IMR-90 (cell line): ENCODE results near the gene C7. TPM values are rescaled to one million over a fixed set of nuclear protein-coding genes. Genes with fewer than 3 reads are reported as not detected.

Experiments
- ATAC-seq: fragments of 200-7000 bp; cut with Tn5 transposase; 2 replicates; pipeline ENCODE4 v1.9.1; 2020; ENCODE audit warnings: low read depth, mild to moderate bottlenecking, moderate library complexity
- BruUV-seq: library from RNA; stranded (reverse); fragments of 400-500 nt; replicated peaks from 2 replicates; lab custom pipeline; 2021; lab: Mats Ljungman, UMichigan
- CTCF ChIA-PET: fragments of 300-600 bp; formaldehyde crosslinking; extraction: SDS; loops from one replicate; lab custom pipeline; 2021; ENCODE audit warnings: antibody characterized with exemption; lab: Yijun Ruan, JAX
- POLR2A ChIA-PET: fragments of 300-600 bp; sonication (Branson Sonifier 250); formaldehyde crosslinking; loops from one replicate; lab custom pipeline; 2022; ENCODE audit warnings: antibody characterized with exemption; ENCODE audit not compliant: unreplicated experiment; lab: Charles Lee
- DNase-seq: peaks from one replicate; pipeline ENCODE4 v3.0.0; 2013
- H2AFZ ChIP-seq: replicated peaks from 2 replicates; pipeline ENCODE3; 2013; ENCODE audit warnings: low read length, mild to moderate bottlenecking; ENCODE audit not compliant: poor library complexity
- H2AK5ac ChIP-seq: 2 replicates; pipeline ENCODE4 v1.6.1; 2013; ENCODE audit warnings: low read depth, low read length, inconsistent platforms
- H2AK9ac ChIP-seq: replicated peaks from 2 replicates; pipeline ENCODE3; 2013; ENCODE audit warnings: mild to moderate bottlenecking, low read depth, low read length, moderate library complexity; ENCODE audit not compliant: poor library complexity
- H2BK120ac ChIP-seq: 2 replicates; pipeline ENCODE4 v1.6.1; 2013; ENCODE audit warnings: low read depth, low read length, inconsistent platforms
- H2BK15ac ChIP-seq: 3 replicates; pipeline ENCODE4 v1.6.1; 2013; ENCODE audit warnings: low read depth, low read length, inconsistent platforms
- H2BK20ac ChIP-seq: 2 replicates; pipeline ENCODE4 v1.6.1; 2013; ENCODE audit warnings: low read depth, mild to moderate bottlenecking, inconsistent platforms, low read length, moderate library complexity
- H2BK5ac ChIP-seq: 2 replicates; pipeline ENCODE4 v1.6.1; 2013; ENCODE audit warnings: mild to moderate bottlenecking, low read depth, low read length, inconsistent platforms; ENCODE audit not compliant: poor library complexity, severe bottlenecking
- H3K14ac ChIP-seq: replicated peaks from 2 replicates; pipeline ENCODE4 v1.6.1; 2013; ENCODE audit warnings: low read depth, low read length, inconsistent platforms
- H3K18ac ChIP-seq: 2 replicates; pipeline ENCODE4 v1.6.1; 2013; ENCODE audit warnings: low read depth, low read length, control low read depth
- H3K23ac ChIP-seq: 2 replicates; pipeline ENCODE4 v1.6.1; 2013; ENCODE audit warnings: low read depth, low read length, inconsistent platforms
- H3K27ac ChIP-seq: 2 replicates; pipeline ENCODE4 v1.5.1; 2013; ENCODE audit warnings: mild to moderate bottlenecking, control low read depth, low read length; ENCODE audit not compliant: insufficient read depth
- H3K27me3 ChIP-seq: 2 replicates; pipeline ENCODE4 v1.6.1; 2013; ENCODE audit warnings: low read length; ENCODE audit not compliant: control insufficient read depth, insufficient read depth
- H3K36me3 ChIP-seq: 2 replicates; pipeline ENCODE4 v1.6.1; 2013; ENCODE audit warnings: low read length, mixed read lengths; ENCODE audit not compliant: control insufficient read depth, insufficient read depth
- H3K4ac ChIP-seq: 2 replicates; pipeline ENCODE4 v1.6.1; 2013; ENCODE audit warnings: low read depth, low read length, inconsistent platforms
- H3K4me1 ChIP-seq: 2 replicates; pipeline ENCODE4 v1.6.1; 2013; ENCODE audit warnings: low read length, mixed read lengths; ENCODE audit not compliant: control insufficient read depth, insufficient read depth
- H3K4me2 ChIP-seq: 2 replicates; pipeline ENCODE4 v1.6.1; 2013; ENCODE audit warnings: low read depth, mild to moderate bottlenecking, control low read depth, low read length, moderate library complexity
- H3K4me3 ChIP-seq: 2 replicates; pipeline ENCODE4 v1.5.1; 2013; ENCODE audit warnings: low read depth, mild to moderate bottlenecking, control low read depth, low read length, moderate library complexity; ENCODE audit not compliant: insufficient read depth
- H3K56ac ChIP-seq: 2 replicates; pipeline ENCODE4 v1.6.1; 2013; ENCODE audit warnings: low read length, inconsistent platforms; ENCODE audit not compliant: insufficient read depth; ENCODE audit errors: extremely low read depth
- H3K79me1 ChIP-seq, 2 experiments: 2 replicates each; pipeline ENCODE4 v1.6.1; 2013; ENCODE audit warnings: low read length in 2 of 2, inconsistent platforms in 1 of 2, low read depth in 1 of 2
- H3K9ac ChIP-seq: 2 replicates; pipeline ENCODE4 v1.6.1; 2013; ENCODE audit warnings: low read depth, low read length, control low read depth
- H3K9me1 ChIP-seq: 2 replicates; pipeline ENCODE4 v1.6.1; 2013; ENCODE audit warnings: low read length, inconsistent platforms; ENCODE audit not compliant: insufficient read depth
- H3K9me3 ChIP-seq: 2 replicates; pipeline ENCODE4 v1.6.1; 2013; ENCODE audit warnings: low read length; ENCODE audit not compliant: control insufficient read depth, insufficient read depth
- H4K20me1 ChIP-seq: 2 replicates; pipeline ENCODE4 v1.6.1; 2013; ENCODE audit warnings: low read length, inconsistent platforms; ENCODE audit not compliant: insufficient read depth
- H4K5ac ChIP-seq: 2 replicates; pipeline ENCODE4 v1.6.1; 2013; ENCODE audit warnings: mild to moderate bottlenecking, low read depth, low read length, control low read depth
- H4K8ac ChIP-seq, 2 experiments: 2 replicates each; pipeline ENCODE4 v1.6.1; 2013; ENCODE audit warnings: low read depth in 2 of 2, low read length in 2 of 2, control low read depth in 1 of 2, inconsistent platforms in 1 of 2
- H4K91ac ChIP-seq: 2 replicates; pipeline ENCODE4 v1.6.1; 2013; ENCODE audit warnings: low read depth, low read length, inconsistent platforms; ENCODE audit not compliant: insufficient read depth
- CTCF ChIP-seq: conservative IDR thresholded peaks from 2 replicates; pipeline ENCODE4 v1.5.1; 2012; ENCODE audit warnings: mild to moderate bottlenecking, low read depth, low read length, improper control_type of control experiment
- ELK1 ChIP-seq: fragments of 150-350 bp; IDR thresholded peaks from 2 replicates; pipeline ENCODE4 v1.6.1; 2016; ENCODE audit warnings: low read depth, mild to moderate bottlenecking, low read length, moderate library complexity, borderline replicate concordance
- FOS ChIP-seq: fragments of 150-350 bp; IDR thresholded peaks from 2 replicates; pipeline ENCODE4 v1.6.1; 2016; ENCODE audit warnings: low read depth, low read length
- MAFK ChIP-seq: IDR thresholded peaks from 2 replicates; pipeline ENCODE4 v1.6.1; 2012; ENCODE audit warnings: low read depth, low read length, improper control_type of control experiment
- MXI1 ChIP-seq: IDR thresholded peaks from 2 replicates; pipeline ENCODE4 v1.6.1; 2012; ENCODE audit warnings: low read depth, mild to moderate bottlenecking, low read length, moderate library complexity, borderline replicate concordance
- NFE2L2 ChIP-seq: fragments of 150-350 bp; IDR thresholded peaks from 2 replicates; pipeline ENCODE4 v1.6.1; 2016; ENCODE audit warnings: low read depth, mild to moderate bottlenecking, low read length
- POLR2A ChIP-seq: IDR thresholded peaks from 2 replicates; pipeline ENCODE4 v1.6.1; 2012; ENCODE audit warnings: mild to moderate bottlenecking, low read depth, low read length
- RAD21 ChIP-seq: IDR thresholded peaks from 2 replicates; pipeline ENCODE4 v1.6.1; 2012; ENCODE audit warnings: low read length, improper control_type of control experiment
- RFX5 ChIP-seq: IDR thresholded peaks from 2 replicates; pipeline ENCODE4 v1.8.0; 2012; ENCODE audit warnings: low read depth, mild to moderate bottlenecking, low read length, moderate library complexity
- WGBS, 2 experiments: methylation state at CpG; one replicate each; pipeline versions ENCODE4 v1.1.5 to v1.1.7; 2013; ENCODE audit warnings: missing lambda C conversion rate in 2 of 2; ENCODE audit not compliant: insufficient read length in 1 of 2; ENCODE audit errors: extremely low coverage in 2 of 2; 5-methylcytosine and 5-hydroxymethylcytosine counted together
- dilution Hi-C: fragments of 300-500 bp; cut with HindIII; formaldehyde crosslinking; loops from one replicate; pipeline ENCODE4 v1.14.3; 2018; ENCODE audit warnings: low sequenced_read_pairs; ENCODE audit not compliant: unreplicated experiment
- in situ Hi-C: fragments of 300-500 bp; cut with MboI; formaldehyde crosslinking; loops from 3 replicates; pipeline ENCODE4 v1.14.3; 2019; ENCODE audit warnings: low sequenced_read_pairs, inconsistent platforms, mixed read lengths
- intact Hi-C: fragments of 100-400 bp; cut with micrococcal nuclease; formaldehyde crosslinking; loops from 2 replicates; pipeline ENCODE4 v1.10.0; 2022
- polyA plus RNA-seq, 3 experiments: library from polyadenylated mRNA; depleted of rRNA; stranded (reverse); fragments of >200 nt; gene quantifications; 2 replicates each; pipeline ENCODE4 v1.2.3, GENCODE V29; 2012; ENCODE audit warnings: low replicate concordance in 1 of 3
- total RNA-seq: library from RNA; depleted of rRNA; stranded (reverse); fragments of >200 nt; gene quantifications from 2 replicates; pipeline ENCODE4 v1.2.3, GENCODE V29; 2012

C7 gene
- total and polyA plus RNA-seq, 2 of the 4 experiments (the other 2 are of a cell fraction) = 0.54 to 1.8 TPM

DNA sequence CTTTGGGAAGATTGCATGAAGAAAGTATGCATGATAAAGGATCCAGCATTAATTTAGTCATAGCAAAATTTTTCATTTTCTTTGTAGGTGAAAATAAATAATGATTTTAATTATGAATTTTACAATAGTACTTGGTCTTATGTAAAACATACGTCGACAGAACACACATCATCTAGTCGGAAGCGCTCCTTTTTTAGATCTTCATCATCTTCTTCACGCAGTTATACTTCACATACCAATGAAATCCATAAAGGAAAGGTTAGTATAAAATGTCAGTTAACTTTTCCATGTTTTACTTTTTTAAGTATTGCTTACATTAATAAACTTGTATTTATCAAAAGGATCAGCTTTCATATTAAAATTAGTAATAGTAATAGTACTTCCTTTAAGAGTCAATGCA, 35.8 kb downstream of the C7 start:
- Histone ChIP-seq H3K18ac (no peak overlapping the region), H3K36me3 (no peaks in the 10 kb centered on the region), H2BK5ac (no peak overlapping the region), H2AK5ac (no peak overlapping the region), H4K5ac (no peak overlapping the region), H2AFZ (no peak overlapping the region), H3K27me3 (no peaks in the 10 kb centered on the region; the same call in 1 of the 2 replicates), H3K14ac (no peak overlapping the region), H4K8ac (no peak overlapping the region), H3K4ac (no peak overlapping the region), H3K4me3 (no peak overlapping the region), H4K91ac (no peak overlapping the region), H2AK9ac (no peak overlapping the region), H3K9me1 (no peaks in the 10 kb centered on the region), H2BK120ac (no peak overlapping the region), H3K9me3 (no peaks in the 10 kb centered on the region), H3K56ac (no peak overlapping the region), H3K4me2 (no peak overlapping the region), H3K9ac (no peak overlapping the region), H2BK15ac (no peak overlapping the region), H2BK20ac (no peak overlapping the region), H3K23ac (no peak overlapping the region), H3K27ac (no peak overlapping the region), H3K79me1 (no peaks in the 10 kb centered on the region), H4K20me1 (no peaks in the 10 kb centered on the region), H3K4me1 (no peaks in the 10 kb centered on the region)
- in situ Hi-C loops = no loop called here
- ATAC-seq (no peak), DNase-seq (no peak)
- ChIA-PET CTCF (no interaction called here), POLR2A (no interaction called here)
- no CpG with 5 or more reads among the region's 5 CpGs for WGBS, 2 experiments
- no peak for TF ChIP-seq RFX5
- no peak for TF ChIP-seq CTCF
- TF ChIP-seq MAFK = no peak
- TF ChIP-seq ELK1 = no peak
- no peak for TF ChIP-seq MXI1
- TF ChIP-seq FOS = no peak
- no peak for TF ChIP-seq RAD21
- no peak for TF ChIP-seq POLR2A
- TF ChIP-seq NFE2L2 = no peak
- no TSS peak for BruUV-seq
- dilution Hi-C loops = no loop called here
- intact Hi-C loops = no loop called here
